ENCODE results near the gene RAP1GDS1.

The RAP1GDS1 gene

DNA sequence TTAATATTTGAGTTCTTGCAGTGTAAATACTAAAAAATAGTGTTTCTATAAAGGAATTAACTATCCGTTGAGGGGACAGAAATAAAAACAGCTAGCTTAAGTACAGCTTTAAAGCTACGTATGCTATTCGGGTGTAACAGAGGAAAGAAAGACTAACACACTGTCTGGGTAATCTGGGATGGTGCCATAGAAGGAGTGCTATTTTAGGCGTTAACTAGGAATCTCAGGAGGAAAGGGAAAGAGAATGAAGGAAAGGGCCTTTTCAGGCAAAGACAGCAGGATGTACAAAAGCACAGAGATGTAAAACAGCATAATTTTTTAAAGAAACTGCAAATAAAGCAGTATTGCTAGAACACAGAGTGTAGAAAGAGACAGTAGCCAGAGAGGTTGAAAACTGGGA lies 161.8 kb downstream of the RAP1GDS1 start (continued):
- TF ChIP-seq, protein P1, sequence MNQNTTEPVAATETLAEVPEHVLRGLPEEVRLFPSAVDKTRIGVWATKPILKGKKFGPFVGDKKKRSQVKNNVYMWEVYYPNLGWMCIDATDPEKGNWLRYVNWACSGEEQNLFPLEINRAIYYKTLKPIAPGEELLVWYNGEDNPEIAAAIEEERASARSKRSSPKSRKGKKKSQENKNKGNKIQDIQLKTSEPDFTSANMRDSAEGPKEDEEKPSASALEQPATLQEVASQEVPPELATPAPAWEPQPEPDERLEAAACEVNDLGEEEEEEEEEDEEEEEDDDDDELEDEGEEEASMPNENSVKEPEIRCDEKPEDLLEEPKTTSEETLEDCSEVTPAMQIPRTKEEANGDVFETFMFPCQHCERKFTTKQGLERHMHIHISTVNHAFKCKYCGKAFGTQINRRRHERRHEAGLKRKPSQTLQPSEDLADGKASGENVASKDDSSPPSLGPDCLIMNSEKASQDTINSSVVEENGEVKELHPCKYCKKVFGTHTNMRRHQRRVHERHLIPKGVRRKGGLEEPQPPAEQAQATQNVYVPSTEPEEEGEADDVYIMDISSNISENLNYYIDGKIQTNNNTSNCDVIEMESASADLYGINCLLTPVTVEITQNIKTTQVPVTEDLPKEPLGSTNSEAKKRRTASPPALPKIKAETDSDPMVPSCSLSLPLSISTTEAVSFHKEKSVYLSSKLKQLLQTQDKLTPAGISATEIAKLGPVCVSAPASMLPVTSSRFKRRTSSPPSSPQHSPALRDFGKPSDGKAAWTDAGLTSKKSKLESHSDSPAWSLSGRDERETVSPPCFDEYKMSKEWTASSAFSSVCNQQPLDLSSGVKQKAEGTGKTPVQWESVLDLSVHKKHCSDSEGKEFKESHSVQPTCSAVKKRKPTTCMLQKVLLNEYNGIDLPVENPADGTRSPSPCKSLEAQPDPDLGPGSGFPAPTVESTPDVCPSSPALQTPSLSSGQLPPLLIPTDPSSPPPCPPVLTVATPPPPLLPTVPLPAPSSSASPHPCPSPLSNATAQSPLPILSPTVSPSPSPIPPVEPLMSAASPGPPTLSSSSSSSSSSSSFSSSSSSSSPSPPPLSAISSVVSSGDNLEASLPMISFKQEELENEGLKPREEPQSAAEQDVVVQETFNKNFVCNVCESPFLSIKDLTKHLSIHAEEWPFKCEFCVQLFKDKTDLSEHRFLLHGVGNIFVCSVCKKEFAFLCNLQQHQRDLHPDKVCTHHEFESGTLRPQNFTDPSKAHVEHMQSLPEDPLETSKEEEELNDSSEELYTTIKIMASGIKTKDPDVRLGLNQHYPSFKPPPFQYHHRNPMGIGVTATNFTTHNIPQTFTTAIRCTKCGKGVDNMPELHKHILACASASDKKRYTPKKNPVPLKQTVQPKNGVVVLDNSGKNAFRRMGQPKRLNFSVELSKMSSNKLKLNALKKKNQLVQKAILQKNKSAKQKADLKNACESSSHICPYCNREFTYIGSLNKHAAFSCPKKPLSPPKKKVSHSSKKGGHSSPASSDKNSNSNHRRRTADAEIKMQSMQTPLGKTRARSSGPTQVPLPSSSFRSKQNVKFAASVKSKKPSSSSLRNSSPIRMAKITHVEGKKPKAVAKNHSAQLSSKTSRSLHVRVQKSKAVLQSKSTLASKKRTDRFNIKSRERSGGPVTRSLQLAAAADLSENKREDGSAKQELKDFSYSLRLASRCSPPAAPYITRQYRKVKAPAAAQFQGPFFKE (tag by site-specific recombination; IDR thresholded peaks at IDR 0.05; ENCODE audit: borderline replicate concordance): no peak
- TF ChIP-seq, protein P2, sequence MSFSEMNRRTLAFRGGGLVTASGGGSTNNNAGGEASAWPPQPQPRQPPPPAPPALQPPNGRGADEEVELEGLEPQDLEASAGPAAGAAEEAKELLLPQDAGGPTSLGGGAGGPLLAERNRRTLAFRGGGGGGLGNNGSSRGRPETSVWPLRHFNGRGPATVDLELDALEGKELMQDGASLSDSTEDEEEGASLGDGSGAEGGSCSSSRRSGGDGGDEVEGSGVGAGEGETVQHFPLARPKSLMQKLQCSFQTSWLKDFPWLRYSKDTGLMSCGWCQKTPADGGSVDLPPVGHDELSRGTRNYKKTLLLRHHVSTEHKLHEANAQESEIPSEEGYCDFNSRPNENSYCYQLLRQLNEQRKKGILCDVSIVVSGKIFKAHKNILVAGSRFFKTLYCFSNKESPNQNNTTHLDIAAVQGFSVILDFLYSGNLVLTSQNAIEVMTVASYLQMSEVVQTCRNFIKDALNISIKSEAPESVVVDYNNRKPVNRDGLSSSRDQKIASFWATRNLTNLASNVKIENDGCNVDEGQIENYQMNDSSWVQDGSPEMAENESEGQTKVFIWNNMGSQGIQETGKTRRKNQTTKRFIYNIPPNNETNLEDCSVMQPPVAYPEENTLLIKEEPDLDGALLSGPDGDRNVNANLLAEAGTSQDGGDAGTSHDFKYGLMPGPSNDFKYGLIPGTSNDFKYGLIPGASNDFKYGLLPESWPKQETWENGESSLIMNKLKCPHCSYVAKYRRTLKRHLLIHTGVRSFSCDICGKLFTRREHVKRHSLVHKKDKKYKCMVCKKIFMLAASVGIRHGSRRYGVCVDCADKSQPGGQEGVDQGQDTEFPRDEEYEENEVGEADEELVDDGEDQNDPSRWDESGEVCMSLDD (tag by site-specific recombination; IDR thresholded peaks at IDR 0.05): no peak
- TF ChIP-seq ZNF292 (tag by site-specific recombination; IDR thresholded peaks at IDR 0.05; ENCODE audit: borderline replicate concordance, low read depth) (no peak), ZNF274 (IDR thresholded peaks at IDR 0.05; ENCODE audit: low read length) (no peak), ZNF274 (tag by site-specific recombination; IDR thresholded peaks at IDR 0.05; ENCODE audit: borderline replicate concordance) (no peak), ZNF837 (tag by site-specific recombination; IDR thresholded peaks at IDR 0.05) (no peak), BCL11B (tag by site-specific recombination; IDR thresholded peaks at IDR 0.05; ENCODE audit: low read depth) (no peak), KLF8 (tag by site-specific recombination; IDR thresholded peaks at IDR 0.05) (no peak), PBX3 (CRISPR knock-in tag; IDR thresholded peaks at IDR 0.05) (no peak)
- TF ChIP-seq, protein P3, sequence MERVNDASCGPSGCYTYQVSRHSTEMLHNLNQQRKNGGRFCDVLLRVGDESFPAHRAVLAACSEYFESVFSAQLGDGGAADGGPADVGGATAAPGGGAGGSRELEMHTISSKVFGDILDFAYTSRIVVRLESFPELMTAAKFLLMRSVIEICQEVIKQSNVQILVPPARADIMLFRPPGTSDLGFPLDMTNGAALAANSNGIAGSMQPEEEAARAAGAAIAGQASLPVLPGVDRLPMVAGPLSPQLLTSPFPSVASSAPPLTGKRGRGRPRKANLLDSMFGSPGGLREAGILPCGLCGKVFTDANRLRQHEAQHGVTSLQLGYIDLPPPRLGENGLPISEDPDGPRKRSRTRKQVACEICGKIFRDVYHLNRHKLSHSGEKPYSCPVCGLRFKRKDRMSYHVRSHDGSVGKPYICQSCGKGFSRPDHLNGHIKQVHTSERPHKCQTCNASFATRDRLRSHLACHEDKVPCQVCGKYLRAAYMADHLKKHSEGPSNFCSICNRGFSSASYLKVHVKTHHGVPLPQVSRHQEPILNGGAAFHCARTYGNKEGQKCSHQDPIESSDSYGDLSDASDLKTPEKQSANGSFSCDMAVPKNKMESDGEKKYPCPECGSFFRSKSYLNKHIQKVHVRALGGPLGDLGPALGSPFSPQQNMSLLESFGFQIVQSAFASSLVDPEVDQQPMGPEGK (tag by site-specific recombination; IDR thresholded peaks at IDR 0.05): no peak

DNA sequence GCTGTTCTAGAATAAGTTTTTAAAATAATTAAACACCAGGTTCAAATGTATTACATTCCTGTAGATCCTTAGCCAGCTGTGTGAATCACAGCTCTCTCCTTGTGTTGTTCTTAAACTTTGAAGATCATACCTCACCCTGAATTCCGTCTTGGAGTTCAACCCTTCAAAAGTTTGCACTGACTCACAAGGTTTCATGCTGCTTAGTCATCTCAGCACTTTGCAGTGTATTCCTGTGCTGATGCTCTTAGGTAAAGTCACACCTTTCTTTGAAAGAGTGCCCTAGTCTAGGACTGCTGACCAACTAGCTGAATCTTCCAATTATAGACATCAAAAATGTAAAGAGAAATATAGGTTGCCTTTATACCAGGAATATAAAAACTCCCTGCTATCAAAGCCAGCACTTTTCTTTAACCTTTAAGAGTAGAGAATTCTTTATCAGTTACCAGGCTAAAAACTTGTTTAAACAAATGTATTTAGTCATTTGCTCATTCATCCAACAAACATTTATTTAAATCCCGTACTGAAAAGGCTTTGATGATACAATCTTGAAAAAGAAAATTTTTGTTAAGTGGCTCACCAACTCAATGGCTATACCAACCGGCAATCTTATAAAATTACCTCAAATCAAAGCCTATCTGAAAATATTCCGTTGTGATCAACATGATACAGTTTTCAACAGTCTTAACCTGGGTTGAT lies 169.7 kb downstream of the RAP1GDS1 start:
- H3K4me1 ChIP-seq (ENCODE audit: control insufficient read depth, insufficient read depth, low read length): no peaks in the 10 kb centered on the region
- H3K9me3 ChIP-seq (ENCODE audit: control insufficient read depth, insufficient read depth, low read depth, low read length): no peaks in the 10 kb centered on the region
- ChIA-PET CTCF (interaction anchor here (0.5 to 0.6 kb wide), 2 partner anchors 383 to 1185 kb away, joined by 3 read pairs; no protein-coding TSS in a partner anchor), POLR2A (no interaction called here)
- peaks cover 5 to 10% of the 10 kb centered on the region in 2 experiments; a peak in 2 of 3 replicates for H3K36me3 ChIP-seq (ENCODE audit: control insufficient read depth in 2 of 2, insufficient read depth in 1 of 2, low read length in 2 of 2)
- H3K4me3 ChIP-seq (ENCODE audit: low read depth, low read length): no peak overlapping the region
- H3K27ac ChIP-seq (ENCODE audit: extremely low read depth, low read depth, low read length): no peak overlapping the region
- TF ChIP-seq ZSCAN16 (tag by site-specific recombination; IDR thresholded peaks at IDR 0.05) (no peak), ZNF561 (tag by site-specific recombination; IDR thresholded peaks at IDR 0.05; ENCODE audit: borderline replicate concordance) (no peak), ZNF571 (tag by site-specific recombination; IDR thresholded peaks at IDR 0.05) (no peak), ZNF426 (tag by site-specific recombination; IDR thresholded peaks at IDR 0.05) (no peak), ZFP41 (tag by site-specific recombination; IDR thresholded peaks at IDR 0.05; ENCODE audit: borderline replicate concordance) (no peak), ZNF404 (tag by site-specific recombination; IDR thresholded peaks at IDR 0.05) (no peak), ZNF391 (tag by site-specific recombination; IDR thresholded peaks at IDR 0.05; ENCODE audit: borderline replicate concordance, low read depth) (no peak), ZNF140 (tag by site-specific recombination; IDR thresholded peaks at IDR 0.05) (no peak)
- TF ChIP-seq, protein P4, sequence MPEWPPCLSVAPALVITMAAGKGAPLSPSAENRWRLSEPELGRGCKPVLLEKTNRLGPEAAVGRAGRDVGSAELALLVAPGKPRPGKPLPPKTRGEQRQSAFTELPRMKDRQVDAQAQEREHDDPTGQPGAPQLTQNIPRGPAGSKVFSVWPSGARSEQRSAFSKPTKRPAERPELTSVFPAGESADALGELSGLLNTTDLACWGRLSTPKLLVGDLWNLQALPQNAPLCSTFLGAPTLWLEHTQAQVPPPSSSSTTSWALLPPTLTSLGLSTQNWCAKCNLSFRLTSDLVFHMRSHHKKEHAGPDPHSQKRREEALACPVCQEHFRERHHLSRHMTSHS (tag by site-specific recombination; IDR thresholded peaks at IDR 0.05): no peak
